GM23248 (cell line): ENCODE data around the gene STX4. TPM values are rescaled to one million over a fixed set of nuclear protein-coding genes. Genes with fewer than 3 reads are reported as not detected.
A peak's percentile ranks its signal among the peaks of the same experiment; 100 is the strongest.

Source experiments
- DNase-seq: peaks from one replicate; pipeline ENCODE4 v3.0.0-alpha.2; 2015
- H2AFZ ChIP-seq: fragments of 200-600 bp; sonication (generic); 2 replicates; pipeline ENCODE4 v1.6.1; 2016; ENCODE audit warnings: antibody characterized with exemption
- H3F3A ChIP-seq: fragments of 200-600 bp; sonication (generic); 2 replicates; pipeline ENCODE4 v1.6.1; 2016; ENCODE audit warnings: mild to moderate bottlenecking, antibody characterized with exemption, mixed run types; ENCODE audit not compliant: insufficient read depth
- H3K27ac ChIP-seq: fragments of 200-600 bp; sonication (generic); 2 replicates; pipeline ENCODE4 v1.5.1; 2016; ENCODE audit warnings: mild to moderate bottlenecking
- H3K27me3 ChIP-seq: fragments of 200-600 bp; sonication (generic); replicated peaks from 2 replicates; pipeline ENCODE4 v1.6.1; 2016; ENCODE audit warnings: mild to moderate bottlenecking; ENCODE audit not compliant: insufficient read depth
- H3K36me3 ChIP-seq: fragments of 200-600 bp; sonication (generic); 2 replicates; pipeline ENCODE4 v1.6.1; 2016; ENCODE audit warnings: low read depth, mild to moderate bottlenecking
- H3K4me1 ChIP-seq: fragments of 200-600 bp; sonication (generic); 2 replicates; pipeline ENCODE4 v1.6.1; 2016; ENCODE audit warnings: mild to moderate bottlenecking; ENCODE audit not compliant: insufficient read depth
- H3K4me2 ChIP-seq: fragments of 200-600 bp; sonication (generic); one replicate; pipeline ENCODE4 v1.6.1; 2016; ENCODE audit warnings: mild to moderate bottlenecking; ENCODE audit not compliant: unreplicated experiment
- H3K4me3 ChIP-seq: fragments of 200-600 bp; sonication (generic); 2 replicates; pipeline ENCODE4 v1.5.1; 2016; ENCODE audit warnings: mild to moderate bottlenecking
- H3K79me2 ChIP-seq: fragments of 200-600 bp; sonication (generic); 2 replicates; pipeline ENCODE4 v1.6.1; 2016; ENCODE audit warnings: mild to moderate bottlenecking; ENCODE audit not compliant: insufficient read depth
- H3K9ac ChIP-seq: fragments of 200-600 bp; sonication (generic); 2 replicates; pipeline ENCODE4 v1.6.1; 2016; ENCODE audit warnings: mild to moderate bottlenecking
- H3K9me2 ChIP-seq: fragments of 200-600 bp; sonication (generic); 2 replicates; pipeline ENCODE4 v1.6.1; 2016; ENCODE audit warnings: mixed run types, mild to moderate bottlenecking, moderate library complexity; ENCODE audit not compliant: insufficient read depth
- H3K9me3 ChIP-seq: fragments of 200-600 bp; sonication (generic); one replicate; pipeline ENCODE4 v1.6.1; 2017; ENCODE audit warnings: low read depth
- H4K20me1 ChIP-seq: fragments of 200-600 bp; sonication (generic); 2 replicates; pipeline ENCODE4 v1.6.0; 2016; ENCODE audit not compliant: insufficient read depth
- EZH2 ChIP-seq: fragments of 200-600 bp; sonication (generic); IDR thresholded peaks from 2 replicates; pipeline ENCODE4 v1.6.1; 2018; ENCODE audit warnings: antibody characterized with exemption, mild to moderate bottlenecking; ENCODE audit not compliant: insufficient read depth, poor library complexity, severe bottlenecking
- EZH2phosphoT487 ChIP-seq: fragments of 200-600 bp; sonication (generic); IDR thresholded peaks from 2 replicates; pipeline ENCODE4 v1.6.1; 2018; ENCODE audit warnings: antibody characterized with exemption, moderate library complexity, mild to moderate bottlenecking, low read depth; ENCODE audit not compliant: insufficient read depth
- WGBS, 2 experiments: methylation state at CpG; one replicate each; pipeline ENCODE4 v1.1.6; 2015 to 2017; ENCODE audit warnings: low lambda C conversion rate in 2 of 2, low coverage in 1 of 2; ENCODE audit errors: missing lambda C conversion rate in 2 of 2; 5-methylcytosine and 5-hydroxymethylcytosine counted together
- in situ Hi-C: fragments of 300-500 bp; cut with MboI; formaldehyde crosslinking; loops from 2 replicates; pipeline ENCODE4 v1.15.0; 2020
- polyA plus RNA-seq: library from polyadenylated mRNA; unstranded; fragments of >200 nt; fragmentation: Nextera tagmentation; extraction: Ambion mirVana; gene quantifications from 2 replicates; pipeline ENCODE4 v1.2.1, GENCODE V29; 2016
- total RNA-seq: library from RNA; depleted of rRNA; stranded (reverse); fragments of >200 nt; shearing (Covaris generic); gene quantifications from 2 replicates; pipeline ENCODE4 v1.2.3, GENCODE V29; 2014

STX4 gene
- total and polyA plus RNA-seq, 2 experiments from 2014 or later, result 24.9 to 52.1 TPM

- Histone ChIP-seq H3F3A (no peaks in the 10 kb centered on the region), H3K27me3 (no peaks in the 10 kb centered on the region), H3K9ac (no peak overlapping the region), H3K9me2 (no peaks in the 10 kb centered on the region), H3K36me3 (peaks cover 9% of the 10 kb centered on the region; the same call in 1 of the 2 replicates), H4K20me1 (no peaks in the 10 kb centered on the region), H3K9me3 (no peaks in the 10 kb centered on the region), H3K4me2 (no peak overlapping the region), H3K4me1 (no peaks in the 10 kb centered on the region), H2AFZ (no peak overlapping the region), H3K79me2 (no peaks in the 10 kb centered on the region), H3K4me3 (no peak overlapping the region), H3K27ac (no peak overlapping the region)
- 85 to 89% methylated on average over 1 of the region's 1 CpG for WGBS, 2 experiments
- no peak for DNase-seq
- in situ Hi-C loops, result no loop called here
- TF ChIP-seq EZH2phosphoT487, result no peak
- TF ChIP-seq EZH2, result no peak
Measured at GRCh38 chr16:31043352-31043751, 10.0 kb downstream of the STX4 start.

GRCh38 chr16:31043898-31044481, 10.6 kb downstream of the STX4 start:
- H3K79me2 ChIP-seq, result no peaks in the 10 kb centered on the region
- DNase-seq, result no peak
- no peak overlapping the region for H3K4me2 ChIP-seq
- 70 to 81% methylated on average over 3 to 4 of the region's 4 CpGs for WGBS, 2 experiments
- H3K9me3 ChIP-seq, result no peaks in the 10 kb centered on the region
- no peak overlapping the region for H2AFZ ChIP-seq
- H3K27ac ChIP-seq, result no peak overlapping the region
- no peaks in the 10 kb centered on the region for H3K4me1 ChIP-seq
- no peaks in the 10 kb centered on the region for H4K20me1 ChIP-seq
- peaks cover 6% of the 10 kb centered on the region; the same call in 1 of the 2 replicates for H3K36me3 ChIP-seq
- no peak overlapping the region for H3K4me3 ChIP-seq
- in situ Hi-C loops, result no loop called here
- H3K9me2 ChIP-seq, result no peaks in the 10 kb centered on the region
- H3F3A ChIP-seq, result no peaks in the 10 kb centered on the region
- no peak overlapping the region for H3K9ac ChIP-seq
- no peak for TF ChIP-seq EZH2
- TF ChIP-seq EZH2phosphoT487, result no peak
- no peaks in the 10 kb centered on the region for H3K27me3 ChIP-seq

- H3K9me2 ChIP-seq, result no peaks in the 10 kb centered on the region
- no peak overlapping the region for H2AFZ ChIP-seq
- no peaks in the 10 kb centered on the region for H3K79me2 ChIP-seq
- TF ChIP-seq EZH2phosphoT487, result no peak
- no peak for TF ChIP-seq EZH2
- H3K4me3 ChIP-seq, result no peak overlapping the region
- H3K4me1 ChIP-seq, result peaks cover 14% of the 10 kb centered on the region
- peaks cover 18% of the 10 kb centered on the region for H3F3A ChIP-seq
- H3K9me3 ChIP-seq, result no peaks in the 10 kb centered on the region
- H3K27ac ChIP-seq, result no peak overlapping the region
- H3K36me3 ChIP-seq, result no peaks in the 10 kb centered on the region
- H3K4me2 ChIP-seq, result no peak overlapping the region
- no peaks in the 10 kb centered on the region for H4K20me1 ChIP-seq
- no peaks in the 10 kb centered on the region for H3K27me3 ChIP-seq
- 81% methylated on average over 10 of the region's 10 CpGs for WGBS, 2 experiments
- H3K9ac ChIP-seq, result no peak overlapping the region
- no peak for DNase-seq
- in situ Hi-C loops, result no loop called here
Measured at GRCh38 chr16:31050280-31051030, 17.1 kb downstream of the STX4 start.

- TF ChIP-seq EZH2 (no peak), EZH2phosphoT487 (no peak)
- Histone ChIP-seq H3K9me2 (no peaks in the 10 kb centered on the region), H3K4me3 (no peak overlapping the region), H4K20me1 (no peaks in the 10 kb centered on the region), H3K27ac (peak overlapping the region; percentile 86), H2AFZ (peak overlapping the region; percentile 26; the same call in 1 of the 2 replicates), H3K9ac (peak overlapping the region; percentile 65), H3K36me3 (no peaks in the 10 kb centered on the region), H3K79me2 (no peaks in the 10 kb centered on the region), H3K4me1 (peaks cover 14% of the 10 kb centered on the region), H3F3A (peaks cover 18% of the 10 kb centered on the region), H3K4me2 (peak overlapping the region; percentile 29), H3K27me3 (no peaks in the 10 kb centered on the region), H3K9me3 (no peaks in the 10 kb centered on the region)
- WGBS, 2 experiments, result 0% methylated on average over 2 of the region's 2 CpGs
- DNase-seq, result peak; percentile 97
- in situ Hi-C loops, result no loop called here
Measured at GRCh38 chr16:31052114-31052513, 18.8 kb downstream of the STX4 start.
